ENCODE results near the gene LZTR1.
"Not testable (repeated sequence)": the region's sequence is repeated elsewhere in the genome, so short reads cannot be mapped to it uniquely, and the experiment has no call there.

LZTR1 gene

DNA sequence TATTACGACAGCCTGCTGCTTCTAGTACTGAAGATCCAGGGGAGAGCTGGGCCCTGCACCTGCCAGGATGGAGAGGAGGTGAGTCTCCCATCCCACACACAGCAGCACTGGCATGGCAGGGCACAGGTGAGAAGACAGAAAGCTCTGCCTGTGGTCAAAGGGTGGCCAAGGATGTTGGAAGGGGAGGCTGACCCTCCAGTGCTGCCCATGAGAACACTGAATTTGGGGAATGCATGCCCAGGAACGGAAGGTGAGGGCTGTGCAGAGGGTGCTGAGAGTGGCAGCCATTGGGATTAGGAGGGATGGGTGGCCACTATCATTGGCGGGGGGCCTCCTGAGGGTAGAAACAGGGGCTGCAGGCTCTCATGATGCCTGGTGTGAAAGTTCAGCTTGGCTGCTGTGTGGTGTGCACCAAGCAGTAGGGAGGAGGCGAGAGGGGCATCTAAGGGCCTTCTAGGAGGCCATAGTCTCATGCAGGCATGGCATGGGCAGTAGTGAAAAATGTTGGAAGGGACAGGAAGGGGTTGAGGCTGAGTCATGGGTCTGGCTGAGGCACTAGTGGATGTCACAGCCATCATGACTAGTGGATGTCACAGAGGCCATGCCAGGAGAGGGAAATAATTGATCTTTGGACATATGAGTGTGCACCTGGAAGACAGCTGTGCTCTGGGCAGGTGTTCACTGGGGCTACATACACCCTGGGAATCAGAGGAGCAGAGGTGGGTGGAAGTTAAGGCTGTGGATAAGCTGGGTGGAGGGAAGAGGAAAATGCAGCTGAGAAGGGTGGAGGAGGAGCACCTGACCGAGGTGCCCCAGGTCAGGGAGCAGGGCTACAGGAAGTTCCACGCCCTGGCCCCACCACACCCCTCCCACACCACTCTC, 61.1 kb downstream of the LZTR1 start:
- DNase-seq = no peak

DNA sequence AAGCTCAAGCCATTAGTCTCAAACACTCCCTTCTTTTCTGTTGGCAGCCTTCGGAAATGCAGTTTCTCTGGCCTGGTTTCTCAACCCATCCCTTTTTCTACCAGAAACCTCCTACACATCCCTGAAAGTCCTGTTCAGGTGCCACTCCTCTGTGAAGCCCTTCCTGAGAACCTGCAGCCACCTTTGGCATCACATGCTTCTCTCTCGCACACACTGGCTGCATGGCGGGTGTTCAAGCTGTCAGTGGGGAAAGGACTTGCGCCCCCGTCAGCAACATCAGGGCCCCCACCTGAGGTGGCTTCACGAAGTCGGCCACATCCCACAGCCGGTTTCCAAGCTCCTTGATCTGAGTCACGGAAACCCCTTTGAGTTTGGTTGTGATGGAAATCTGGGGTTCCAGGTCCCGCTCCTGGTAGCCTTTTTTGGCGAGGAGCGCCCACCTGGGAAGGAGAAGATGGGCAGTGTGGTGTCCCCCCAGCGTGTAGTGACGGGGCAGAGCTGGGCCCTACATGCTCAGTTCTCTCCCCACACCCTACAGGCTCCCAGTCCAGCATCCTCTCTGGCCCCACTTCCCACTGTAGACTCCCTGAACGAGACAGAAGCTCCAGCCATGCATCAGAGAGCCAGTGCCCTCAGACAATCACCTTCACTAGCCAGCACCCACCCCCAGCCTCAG, 61.9 kb downstream of the LZTR1 start:
- no peak for DNase-seq

DNA sequence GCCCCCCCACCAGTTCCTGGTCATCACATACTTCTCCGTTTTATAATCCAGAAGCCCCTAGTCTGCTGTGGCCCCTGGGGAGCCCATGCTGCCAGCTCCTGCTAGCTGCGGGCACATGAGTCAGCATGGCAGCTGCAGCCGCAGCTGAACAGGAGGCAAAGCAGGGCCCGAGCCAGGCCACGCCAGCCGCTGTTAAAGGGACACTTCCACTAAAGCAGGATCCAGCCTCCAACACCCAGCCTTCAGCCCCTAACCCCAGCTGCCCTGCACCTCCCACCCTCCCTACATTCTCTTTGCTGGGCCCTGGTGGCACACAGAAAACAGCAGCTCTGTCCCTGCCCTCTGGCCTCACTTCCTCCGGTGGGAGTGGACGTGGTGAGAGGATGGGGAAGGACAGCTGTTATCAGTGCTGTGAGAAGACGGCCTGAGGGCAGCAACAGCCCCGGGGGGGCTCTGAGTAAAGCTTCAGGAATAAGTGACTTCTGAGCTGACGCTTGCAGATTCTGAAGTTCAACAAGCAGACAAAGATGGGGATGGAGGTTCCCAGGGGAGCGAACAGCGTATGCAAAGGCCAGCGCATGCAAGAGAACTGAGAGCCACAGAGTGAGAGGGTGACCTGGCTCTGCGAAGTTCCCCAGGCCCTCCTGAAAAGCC, 63.0 kb downstream of the LZTR1 start:
- no peak for DNase-seq

DNA sequence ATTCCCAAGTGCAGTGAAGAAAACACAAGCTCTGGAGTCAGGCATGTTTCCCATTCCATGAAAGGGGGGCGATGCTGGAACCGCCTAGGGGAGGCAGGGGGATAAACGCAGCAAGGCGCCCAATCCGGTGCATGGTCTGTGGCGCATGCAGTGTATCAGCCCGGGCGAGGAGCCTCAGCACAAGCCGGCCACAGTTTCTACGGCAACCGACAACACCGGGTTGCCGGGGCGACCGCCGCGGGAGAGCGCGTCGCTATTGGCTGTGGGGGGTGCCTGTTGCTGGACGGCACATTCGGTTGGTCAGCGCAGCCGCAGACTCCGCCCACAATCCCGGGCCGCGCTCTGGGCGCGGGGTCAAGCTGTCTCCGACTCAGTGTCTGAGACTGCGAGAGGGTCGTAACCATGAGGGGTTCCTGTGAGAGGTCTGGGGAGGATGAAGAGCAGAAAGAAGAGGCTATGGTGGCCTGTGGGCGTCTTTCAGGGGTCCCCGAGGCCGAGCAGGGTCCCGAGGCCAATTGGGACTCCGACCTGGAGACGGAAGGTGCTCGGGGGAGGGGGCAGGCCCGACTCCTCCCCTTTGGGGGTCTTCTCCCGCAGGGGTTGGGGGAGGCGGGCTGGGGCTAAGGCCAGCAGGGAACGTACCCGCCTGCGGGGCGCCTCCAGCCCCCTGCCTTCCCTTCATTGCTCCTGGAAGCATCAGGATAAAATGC, 63.6 kb downstream of the LZTR1 start, which contains the start of gene LRRC74B:
Gene LRRC74B, plus strand, starts transcription at position 362 of the 710 bp plus-strand sequence. Its CDS starts 41 bp downstream, at position 403.
- peak; percentile 96 for DNase-seq

DNA sequence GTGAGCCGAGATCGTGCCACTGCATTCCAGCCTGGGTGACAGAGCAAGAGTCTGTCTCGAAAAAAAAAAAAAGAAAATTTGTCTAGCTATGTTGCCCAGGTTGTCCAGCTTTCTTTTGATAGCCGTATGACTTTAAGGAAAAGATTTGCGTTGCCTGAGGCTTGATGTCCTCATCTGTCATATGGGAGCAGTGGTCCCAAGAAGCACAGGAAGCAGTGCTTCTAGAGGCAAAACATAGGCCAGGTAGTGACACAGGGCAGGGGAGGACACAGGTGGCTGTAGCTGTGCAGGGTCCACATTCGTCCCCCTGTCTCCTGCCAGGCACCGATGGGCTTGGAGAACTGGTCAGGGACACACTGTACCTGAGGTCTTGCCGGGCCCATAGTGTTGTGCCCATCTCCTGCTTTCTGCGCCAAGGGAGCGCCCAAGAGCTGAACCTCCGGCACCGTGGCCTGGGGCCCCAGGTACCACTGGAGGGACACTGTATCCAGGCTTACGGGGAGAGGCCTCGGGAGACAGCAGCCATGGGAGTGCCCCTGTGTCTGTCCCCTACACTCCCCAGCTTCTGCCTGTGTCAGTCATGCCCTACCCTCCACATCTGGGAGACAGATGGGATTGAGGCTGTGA, 65.1 kb downstream of the LZTR1 start:
- no peak for DNase-seq

DNA sequence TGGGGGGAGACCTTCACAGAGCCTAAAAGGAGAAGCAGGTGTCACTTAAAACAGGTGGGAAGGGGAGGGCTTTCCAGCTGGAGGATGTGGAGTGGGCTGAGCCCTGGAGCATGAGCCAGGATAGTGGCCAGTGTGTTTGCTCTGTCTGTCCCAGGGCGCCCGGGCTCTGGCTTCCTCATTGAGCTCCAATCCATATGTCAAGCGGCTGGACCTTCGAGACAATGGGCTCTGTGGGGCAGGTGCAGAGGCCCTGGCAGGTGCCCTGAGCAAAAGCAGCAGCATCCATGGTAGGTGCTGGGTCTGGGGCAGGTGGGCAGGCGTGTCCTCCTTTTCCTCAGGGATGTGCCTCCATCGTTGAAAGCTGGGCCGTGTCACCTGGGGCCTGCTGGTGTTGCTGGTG, 65.6 kb downstream of the LZTR1 start:
- no peak for DNase-seq

DNA sequence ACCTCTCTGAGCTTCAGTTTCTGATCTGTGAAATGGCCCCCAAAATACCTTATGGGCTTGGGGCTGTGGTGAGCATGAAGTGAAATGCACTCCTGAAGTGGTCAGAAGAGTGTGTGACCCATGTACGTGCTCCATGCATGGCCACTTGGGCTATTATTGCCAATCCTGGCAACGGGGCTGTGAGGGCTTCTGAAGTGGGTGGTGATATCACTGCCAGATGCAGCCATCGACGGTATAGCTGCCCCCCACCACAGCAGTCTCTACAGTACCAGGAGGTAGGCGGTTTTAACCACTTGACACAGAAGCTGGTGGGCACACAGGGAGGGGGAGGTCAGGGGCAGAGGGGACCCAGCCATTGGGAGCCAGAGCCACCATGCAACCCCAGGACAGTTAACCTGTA, 66.4 kb downstream of the LZTR1 start:
- not testable (repeated sequence) for DNase-seq

All from eye (tissue), 1 donor.